GM19099 (cell line): ENCODE data around the gene PCCA.

Experiments used
- POLR2A ChIP-seq: IDR thresholded peaks from 3 replicates; pipeline ENCODE4 v1.6.1; 2011; ENCODE audit warnings: low read depth; ENCODE audit not compliant: insufficient read length; ENCODE audit errors: extremely low read depth

PCCA gene

GRCh38 chr13:100480676-100481075 lies 391.8 kb downstream of the PCCA start:
- TF ChIP-seq POLR2A: no peak

- no peak for TF ChIP-seq POLR2A
These were observed 394.2 kb downstream of the PCCA start for GRCh38 chr13:100483139-100483538.

GRCh38 chr13:100483841-100484381 lies 395.0 kb downstream of the PCCA start:
- no peak for TF ChIP-seq POLR2A

- TF ChIP-seq POLR2A: no peak
These were observed 395.8 kb downstream of the PCCA start for GRCh38 chr13:100484702-100485101.

- no peak for TF ChIP-seq POLR2A
These were observed 396.4 kb downstream of the PCCA start for GRCh38 chr13:100485265-100485664.

- no peak for TF ChIP-seq POLR2A
These were observed 401.8 kb downstream of the PCCA start for GRCh38 chr13:100490692-100491091.

GRCh38 chr13:100491164-100491842 lies 402.4 kb downstream of the PCCA start:
- TF ChIP-seq POLR2A: no peak

- no peak for TF ChIP-seq POLR2A
These were observed 404.5 kb downstream of the PCCA start for GRCh38 chr13:100493418-100493817.

GRCh38 chr13:100495455-100495854 lies 406.6 kb downstream of the PCCA start:
- TF ChIP-seq POLR2A: no peak

GRCh38 chr13:100497389-100497788 lies 408.5 kb downstream of the PCCA start:
- TF ChIP-seq POLR2A: no peak

- no peak for TF ChIP-seq POLR2A
These were observed 413.6 kb downstream of the PCCA start for GRCh38 chr13:100502446-100502845.

GRCh38 chr13:100503622-100504021 lies 414.7 kb downstream of the PCCA start:
- TF ChIP-seq POLR2A: no peak

- no peak for TF ChIP-seq POLR2A
These were observed 417.3 kb downstream of the PCCA start for GRCh38 chr13:100506154-100506553.

GRCh38 chr13:100506600-100507422 lies 417.9 kb downstream of the PCCA start:
- no peak for TF ChIP-seq POLR2A

GRCh38 chr13:100508455-100508854 lies 419.6 kb downstream of the PCCA start:
- TF ChIP-seq POLR2A: no peak

- TF ChIP-seq POLR2A: no peak
These were observed 420.1 kb downstream of the PCCA start for GRCh38 chr13:100508996-100509395.
